HG03064 (cell line): Measurements from ENCODE around the gene SULT2B1.

Source experiments
- ATAC-seq: cut with Tn5 transposase; IDR thresholded peaks from one replicate; pipeline ENCODE4 v1.9.1; 2021; ENCODE audit warnings: low read depth; ENCODE audit not compliant: unreplicated experiment

The SULT2B1 gene

DNA sequence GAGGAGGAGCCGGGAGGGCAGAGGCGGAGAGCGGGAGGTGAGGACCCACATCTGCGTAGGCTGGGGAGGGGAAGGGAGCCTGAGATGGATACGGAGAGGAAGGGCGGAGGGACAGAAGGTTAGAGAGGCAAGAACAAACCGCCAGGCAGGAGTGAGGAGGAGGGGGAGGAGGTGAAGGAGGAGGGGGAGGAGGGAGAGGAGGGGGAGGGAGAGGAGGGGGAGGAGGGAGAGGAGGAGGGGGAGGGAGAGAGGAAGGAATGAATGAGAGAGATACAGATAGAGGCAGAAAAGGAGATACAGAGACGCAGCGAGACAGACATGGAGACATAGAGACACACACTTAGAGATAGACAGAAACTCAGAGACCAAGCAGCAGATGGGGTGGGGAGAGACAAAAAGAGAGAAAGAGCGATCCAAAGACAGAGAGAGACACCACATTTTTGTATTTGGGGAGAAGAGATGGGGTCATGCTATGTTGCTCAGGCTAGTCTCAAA, 94.8 kb downstream of the SULT2B1 start:
- ATAC-seq: no peak

DNA sequence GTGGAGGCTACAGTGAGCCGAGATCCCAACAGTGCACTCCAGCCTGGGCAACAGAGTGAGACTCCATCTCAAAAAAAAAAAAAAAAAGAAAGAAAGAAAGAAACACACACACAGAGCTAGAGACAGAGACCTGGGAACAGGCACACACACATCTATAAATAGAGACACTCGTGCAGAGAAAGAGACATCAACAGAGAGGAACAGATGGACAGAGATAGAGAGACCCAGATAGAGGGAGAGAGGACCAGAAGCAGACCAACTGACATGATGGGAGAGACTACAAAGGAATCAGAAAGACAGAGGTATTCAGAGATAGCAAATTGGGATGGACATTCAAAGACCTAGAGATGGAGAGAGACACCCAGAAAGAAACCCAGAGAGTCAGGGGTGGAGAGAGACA, 96.2 kb downstream of the SULT2B1 start:
- no peak for ATAC-seq
